Kidney (tissue), 14 donors: Measurements from ENCODE around the gene MCF2L. TPM values are rescaled to one million over a fixed set of nuclear protein-coding genes. Genes with fewer than 3 reads are reported as not detected.

Experiments used
- DNase-seq, 5 donors: peaks; one replicate each; pipeline ENCODE4 v3.0.0-alpha.2; 2013 to 2020
- FAIRE-seq: peaks from 2 replicates; lab custom pipeline; 2012; peaks lifted over from hg19 to GRCh38; lab: Jason Lieb, UNC
- H3K27ac ChIP-seq, 2 donors: one replicate each; pipeline ENCODE4 v1.7.0; 2013; ENCODE audit warnings: low read depth in 2 of 2, low read length in 2 of 2, inconsistent platforms in 1 of 2
- H3K27me3 ChIP-seq: one replicate; pipeline ENCODE4 v1.7.1; 2013; ENCODE audit warnings: low read length, inconsistent platforms; ENCODE audit not compliant: control insufficient read depth, insufficient read depth
- H3K36me3 ChIP-seq, 3 donors: one replicate each; pipeline versions ENCODE4 v1.7.0 to v1.7.1; 2013; ENCODE audit warnings: low read length in 3 of 3, control low read depth in 1 of 3, inconsistent platforms in 1 of 3; ENCODE audit not compliant: insufficient read depth in 3 of 3, control insufficient read depth in 2 of 3
- H3K4me1 ChIP-seq, 3 donors: one replicate each; pipeline versions ENCODE4 v1.7.0 to v1.7.1; 2013; ENCODE audit warnings: low read length in 3 of 3, inconsistent platforms in 1 of 3, low read depth in 1 of 3; ENCODE audit not compliant: control insufficient read depth in 2 of 3, insufficient read depth in 2 of 3
- H3K4me3 ChIP-seq, 3 donors: one replicate each; pipeline versions ENCODE4 v1.7.0 to v1.8.1; 2013; ENCODE audit warnings: low read length in 3 of 3, control low read depth in 1 of 3, inconsistent platforms in 1 of 3
- H3K9ac ChIP-seq, 3 donors: one replicate each; pipeline versions ENCODE4 v1.7.0 to v1.7.1; 2013; ENCODE audit warnings: low read length in 3 of 3, control low read depth in 1 of 3, inconsistent platforms in 1 of 3
- H3K9me3 ChIP-seq, 3 donors: one replicate each; pipeline versions ENCODE4 v1.7.0 to v1.7.1; 2013; ENCODE audit warnings: low read length in 3 of 3, control low read depth in 1 of 3, inconsistent platforms in 1 of 3; ENCODE audit not compliant: control insufficient read depth in 2 of 3, insufficient read depth in 1 of 3
- CTCF ChIP-seq: IDR thresholded peaks from 3 replicates; pipeline ENCODE4 v1.5.1; 2012; ENCODE audit warnings: mild to moderate bottlenecking, moderate library complexity, borderline replicate concordance; ENCODE audit not compliant: insufficient read depth; ENCODE audit errors: extremely low read depth
- intact Hi-C: fragments of 100-400 bp; cut with DNase I; formaldehyde crosslinking; loops from one replicate; pipeline ENCODE4 v1.11.1; 2022
- polyA plus RNA-seq: library from polyadenylated mRNA; stranded (reverse); fragments of 350-450 nt; fragmentation: Illumina TruSeq; extraction: RNeasy Lipid Tissue Mini Kit (QIAGEN cat#74804); gene quantifications from one replicate; pipeline ENCODE4 v1.2.3, GENCODE V29; 2014; ENCODE audit warnings: low read depth, low replicate concordance; ENCODE audit not compliant: insufficient read depth
- total RNA-seq: library from RNA; stranded (reverse); fragmentation: NEBNext Ultra II Directional; extraction: Animal tissue kit (Norgen Biotek cat#: 25700); gene quantifications from one replicate; pipeline ENCODE4 v1.2.1, GENCODE V29; 2021
- donor health status: control.
- donor health status: control.
- donor health status: control.
- donor health status: control.
- donor health status: control.
- donor health status: DM: yes; HTN: yes; CAD: no.
- donor health status: Normal renal cell carcinoma (clear cell type).

The MCF2L gene
- total and polyA plus RNA-seq, 2 donors from 2014 or later, result 12.1 to 61.9 TPM

- Histone ChIP-seq H3K27ac (no peak overlapping the region), H3K9ac (no peak overlapping the region), H3K4me1 (no peaks in the 10 kb centered on the region), H3K36me3 (peaks cover 0 to under 1% (median 0%) of the 10 kb centered on the region in 3 donors), H3K27me3 (no peaks in the 10 kb centered on the region), H3K4me3 (no peak overlapping the region), H3K9me3 (no peaks in the 10 kb centered on the region)
- FAIRE-seq (no peak), DNase-seq (no peak)
- intact Hi-C loops, result no loop called here
- TF ChIP-seq CTCF, result no peak
Measured at GRCh38 chr13:113026391-113026910, 57.4 kb downstream of the MCF2L start.

- DNase-seq, result no peak
- H3K27ac ChIP-seq, result no peak overlapping the region
- TF ChIP-seq CTCF, result no peak
- no peaks in the 10 kb centered on the region for H3K27me3 ChIP-seq
- H3K36me3 ChIP-seq, result peaks cover 0 to 5% (median 0%) of the 10 kb centered on the region in 3 donors
- no peaks in the 10 kb centered on the region for H3K9me3 ChIP-seq
- intact Hi-C loops, result no loop called here
- FAIRE-seq, result no peak
- no peaks in the 10 kb centered on the region for H3K4me1 ChIP-seq
- no peak overlapping the region for H3K4me3 ChIP-seq
- H3K9ac ChIP-seq, result no peak overlapping the region
Measured at GRCh38 chr13:113027095-113027494, 58.1 kb downstream of the MCF2L start.

- no peak for TF ChIP-seq CTCF
- Histone ChIP-seq H3K4me1 (no peaks in the 10 kb centered on the region), H3K27me3 (no peaks in the 10 kb centered on the region), H3K27ac (no peak overlapping the region), H3K4me3 (no peak overlapping the region), H3K36me3 (peaks cover 0 to 5% (median 0%) of the 10 kb centered on the region in 3 donors), H3K9ac (no peak overlapping the region), H3K9me3 (no peaks in the 10 kb centered on the region)
- no peak for DNase-seq
- intact Hi-C loops, result no loop called here
- no peak for FAIRE-seq
Measured at GRCh38 chr13:113027566-113027965, 58.6 kb downstream of the MCF2L start.
